GM10266 (cell line): Measurements from ENCODE around the gene CDH13.

ENCODE experiments used
- DNase-seq: peaks from one replicate; pipeline ENCODE4 v3.0.0; 2012; ENCODE audit errors: extremely low spot score
- CTCF ChIP-seq: IDR thresholded peaks from 2 replicates; pipeline ENCODE4 v1.5.1; 2012; ENCODE audit warnings: mild to moderate bottlenecking, low read depth; ENCODE audit not compliant: control insufficient read depth, insufficient read depth; ENCODE audit errors: missing control alignments

The CDH13 gene

DNA sequence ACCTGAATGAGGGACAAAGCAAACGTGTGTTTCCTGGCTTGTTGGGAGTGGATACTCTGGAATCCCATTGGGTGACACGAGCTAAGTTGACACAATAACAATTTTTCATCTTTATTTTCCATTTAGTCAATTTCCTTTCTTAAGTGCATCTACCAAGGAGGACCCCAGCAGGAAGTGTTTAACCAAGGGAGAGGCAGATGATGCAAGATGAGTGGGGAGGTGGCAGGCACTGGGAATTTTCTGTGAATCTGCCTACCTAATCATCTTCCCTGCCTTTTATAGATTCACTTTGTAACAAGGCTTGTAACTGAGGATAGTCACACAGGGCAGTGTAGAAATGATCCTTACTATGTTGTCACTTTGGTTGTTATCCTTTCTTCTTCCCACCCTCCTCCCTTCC, 863.3 kb downstream of the CDH13 start:
- DNase-seq: no peak
- TF ChIP-seq CTCF: no peak

DNA sequence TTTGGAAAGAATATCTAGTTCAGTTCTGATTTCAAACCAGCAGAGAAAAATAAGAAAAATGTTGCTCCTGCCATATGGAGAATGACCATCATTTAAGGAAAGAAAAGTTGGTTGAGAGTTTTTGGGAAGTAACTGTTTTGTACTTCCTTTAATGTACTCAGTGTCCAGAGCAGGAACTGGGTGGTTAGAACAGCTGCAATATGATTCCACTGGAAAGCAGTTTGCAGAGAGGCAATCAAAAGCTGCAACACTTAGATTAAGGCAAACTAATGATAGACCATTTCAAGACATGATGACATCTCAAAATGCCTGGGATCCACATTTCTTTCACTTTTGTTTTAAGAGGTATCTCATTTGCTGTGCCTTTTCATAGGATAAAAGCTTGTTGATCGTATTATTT, 867.7 kb downstream of the CDH13 start:
- no peak for TF ChIP-seq CTCF

DNA sequence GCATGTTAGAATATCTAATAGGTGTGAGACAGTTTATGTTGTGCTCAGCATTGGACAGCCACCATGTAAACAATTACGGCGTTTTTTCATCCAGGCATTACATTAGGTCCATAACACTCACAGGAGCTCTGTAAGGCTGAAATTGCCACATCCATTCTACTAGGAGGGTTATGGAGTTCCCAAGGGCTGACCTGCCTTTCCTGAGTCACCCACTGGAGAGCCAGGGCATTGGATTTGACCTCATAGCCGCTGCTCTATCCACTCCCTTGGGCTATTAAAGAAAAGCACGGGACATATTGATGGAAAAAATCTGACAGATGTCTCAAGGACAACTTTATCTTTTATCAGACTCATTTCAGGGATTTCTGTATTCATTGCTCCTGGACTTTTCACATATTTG, 874.7 kb downstream of the CDH13 start:
- TF ChIP-seq CTCF: no peak
- no peak for DNase-seq

More for the DNA sequence above, 867.7 kb downstream of the CDH13 start:
- DNase-seq: no peak

DNA sequence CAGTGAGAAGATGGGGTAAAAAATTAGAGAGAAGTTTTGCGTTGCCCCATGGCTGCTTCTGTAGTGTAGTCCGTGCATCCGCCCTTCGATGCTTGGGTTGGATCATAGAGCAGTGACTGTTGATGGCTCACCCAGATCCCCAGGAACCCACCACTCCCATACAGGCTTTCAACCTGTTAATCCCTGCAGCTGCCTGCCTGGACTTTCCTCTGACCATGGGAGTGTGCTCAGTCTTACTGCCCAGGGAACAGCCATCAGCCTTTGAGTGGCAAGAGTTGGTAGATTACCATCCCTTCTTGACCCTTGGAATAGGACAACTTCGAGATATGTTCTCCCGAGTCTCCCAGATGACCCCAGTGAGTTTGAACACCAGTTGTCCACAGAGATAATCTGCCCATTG, 881.5 kb downstream of the CDH13 start:
- DNase-seq: no peak
- TF ChIP-seq CTCF: no peak

DNA sequence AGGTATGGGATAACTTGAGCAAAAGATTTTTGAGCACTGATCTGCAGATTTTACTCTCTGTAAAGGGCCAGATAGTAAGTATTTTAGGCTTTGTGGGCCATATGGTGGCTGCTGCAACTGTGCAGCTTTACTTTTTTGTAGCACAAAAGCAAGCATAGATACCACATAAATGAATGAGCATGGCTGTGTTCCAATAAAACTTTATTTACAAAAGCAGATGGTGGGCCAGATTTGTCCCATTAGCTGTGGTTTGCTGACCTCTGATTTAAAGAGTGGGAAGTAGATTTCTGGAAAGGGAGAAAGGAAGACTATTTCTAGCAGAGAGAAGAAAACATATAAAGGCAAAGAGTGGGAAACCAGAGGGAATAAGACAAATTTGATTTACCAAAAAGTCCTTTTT, 882.5 kb downstream of the CDH13 start:
- no peak for TF ChIP-seq CTCF
- DNase-seq: no peak

DNA sequence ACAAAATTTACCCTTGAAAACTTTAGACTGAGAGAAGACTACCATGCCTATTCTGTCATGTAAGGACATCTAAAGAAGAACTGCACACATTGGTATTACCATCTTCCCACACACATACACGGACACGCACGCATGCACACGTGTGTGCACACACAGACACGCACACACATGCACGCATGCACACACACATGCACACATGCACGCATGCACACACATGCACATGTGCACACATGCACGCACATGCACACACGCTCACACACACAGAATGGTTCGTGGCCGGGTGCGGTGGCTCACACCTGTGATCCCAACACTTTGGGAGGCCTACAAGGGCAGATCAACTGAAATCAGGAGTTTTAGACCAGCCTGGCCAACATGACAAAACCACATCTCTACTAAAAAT, 884.1 kb downstream of the CDH13 start:
- no peak for TF ChIP-seq CTCF

GRCh38 chr16:83513008-83513755, 886.4 kb downstream of the CDH13 start:
- no peak for DNase-seq

More for the DNA sequence above, 884.1 kb downstream of the CDH13 start:
- DNase-seq: no peak

More at GRCh38 chr16:83513008-83513755, 886.4 kb downstream of the CDH13 start:
- TF ChIP-seq CTCF: no peak
